Lower lobe of right lung (tissue), 2 donors: ENCODE measurements around the gene PNKP. TPM values are rescaled to one million over a fixed set of nuclear protein-coding genes. Genes with fewer than 3 reads are reported as not detected.

Source experiments
- ATAC-seq, 2 donors: fragments of 200-7000 bp; cut with Tn5 transposase; one replicate each; pipeline ENCODE4 v1.9.1; 2020 to 2022; ENCODE audit warnings: mild to moderate bottlenecking in 2 of 2, moderate library complexity in 2 of 2
- DNase-seq: peaks from one replicate; pipeline ENCODE4 v3.0.0-alpha.2; 2020
- H3K27ac ChIP-seq: fragments of 200-600 bp; one replicate; pipeline ENCODE4 v1.8.0; 2022
- H3K27me3 ChIP-seq: fragments of 200-600 bp; one replicate; pipeline ENCODE4 v1.8.0; 2022; ENCODE audit warnings: low read depth
- H3K36me3 ChIP-seq: fragments of 200-600 bp; one replicate; pipeline ENCODE4 v1.8.0; 2022; ENCODE audit warnings: mild to moderate bottlenecking
- H3K4me1 ChIP-seq: fragments of 200-600 bp; one replicate; pipeline ENCODE4 v1.8.0; 2022
- H3K4me3 ChIP-seq: fragments of 200-600 bp; one replicate; pipeline ENCODE4 v1.8.0; 2022; ENCODE audit warnings: mild to moderate bottlenecking
- H3K9me3 ChIP-seq: fragments of 200-600 bp; one replicate; pipeline ENCODE4 v1.8.0; 2022
- intact Hi-C: fragments of 100-400 bp; cut with DNase I; formaldehyde crosslinking; loops from one replicate; pipeline ENCODE4 v1.11.0; 2022
- long read RNA-seq: library from polyadenylated mRNA; unstranded; transcript quantifications from one replicate; pipeline ENCODE4 v2.0.0, GENCODE V29; 2021
- total RNA-seq: library from RNA; stranded (reverse); fragmentation: NEBNext Ultra II Directional; extraction: Animal tissue kit (Norgen Biotek cat#: 25700); gene quantifications from one replicate; pipeline ENCODE4 v1.2.1, GENCODE V29; 2021
- TF ChIP-seq, protein P1 (sequence below): fragments of 200-600 bp; IDR thresholded peaks from one replicate; pipeline ENCODE4 v1.8.0; 2022; ENCODE audit warnings: antibody characterized with exemption, mild to moderate bottlenecking
- donor health status: DM: no; HTN: yes; CAD: no; lungs with severe emphysema.

Gene PNKP
- 78.0 TPM for total RNA-seq
- long read RNA-seq, transcript PNKP-219 (3 exons, 752 nt), result minor isoform, 5 of 50 reads
- long read RNA-seq, transcript PNKP-201 (17 exons, 2,041 nt), result major isoform, 14 of 50 reads
- long read RNA-seq, partial matches to known transcripts, result 9 of 50 reads
- long read RNA-seq, other reads (novel, unspliced or antisense), result 17 of 50 reads

DNA sequence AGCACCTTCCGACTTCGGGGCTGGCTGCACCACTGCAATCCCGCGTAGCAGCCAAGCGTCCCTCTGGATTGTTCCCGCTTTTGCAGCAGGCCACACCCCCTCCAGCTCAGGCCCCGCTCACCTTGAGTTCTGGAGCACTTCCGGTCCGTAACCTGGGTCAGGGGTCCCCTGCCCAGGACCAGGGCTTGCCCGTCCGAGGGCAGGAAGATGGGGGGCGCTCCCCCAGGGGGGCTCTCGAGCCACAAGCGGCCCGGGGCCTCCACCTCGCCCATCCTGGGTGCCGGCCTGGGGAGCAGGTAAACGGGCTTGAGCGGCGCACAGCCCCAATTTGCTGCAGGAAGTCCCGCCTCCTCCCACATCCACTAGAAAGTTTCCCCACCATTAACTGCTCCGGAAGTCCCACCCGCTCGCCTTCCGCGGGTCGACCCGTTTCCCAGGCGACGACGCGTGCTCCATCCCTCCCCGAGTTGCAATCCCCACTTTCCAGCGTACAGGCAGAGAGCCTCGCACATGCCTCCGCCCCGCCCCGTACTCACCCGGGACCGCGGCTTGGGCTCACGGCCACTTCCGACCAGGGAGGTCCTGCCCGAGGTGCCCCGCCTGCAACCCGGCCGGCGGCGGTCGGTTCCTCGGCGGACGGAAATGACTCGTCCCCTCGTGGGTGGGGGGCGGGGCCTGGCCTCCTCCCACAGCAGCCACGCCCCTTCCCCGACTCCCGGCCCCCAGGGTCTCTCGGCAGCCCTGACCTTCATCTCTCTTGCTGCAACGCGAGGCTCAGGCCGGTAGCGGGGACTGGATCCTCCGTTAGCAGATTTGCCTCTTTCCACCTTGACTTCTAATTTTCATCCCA, at the start of gene PNKP:
PNKP (minus strand) TSS at position 644 of the 850 bp plus-strand sequence; CDS start at position 272, 372 bp downstream.
- TF ChIP-seq, protein P1, sequence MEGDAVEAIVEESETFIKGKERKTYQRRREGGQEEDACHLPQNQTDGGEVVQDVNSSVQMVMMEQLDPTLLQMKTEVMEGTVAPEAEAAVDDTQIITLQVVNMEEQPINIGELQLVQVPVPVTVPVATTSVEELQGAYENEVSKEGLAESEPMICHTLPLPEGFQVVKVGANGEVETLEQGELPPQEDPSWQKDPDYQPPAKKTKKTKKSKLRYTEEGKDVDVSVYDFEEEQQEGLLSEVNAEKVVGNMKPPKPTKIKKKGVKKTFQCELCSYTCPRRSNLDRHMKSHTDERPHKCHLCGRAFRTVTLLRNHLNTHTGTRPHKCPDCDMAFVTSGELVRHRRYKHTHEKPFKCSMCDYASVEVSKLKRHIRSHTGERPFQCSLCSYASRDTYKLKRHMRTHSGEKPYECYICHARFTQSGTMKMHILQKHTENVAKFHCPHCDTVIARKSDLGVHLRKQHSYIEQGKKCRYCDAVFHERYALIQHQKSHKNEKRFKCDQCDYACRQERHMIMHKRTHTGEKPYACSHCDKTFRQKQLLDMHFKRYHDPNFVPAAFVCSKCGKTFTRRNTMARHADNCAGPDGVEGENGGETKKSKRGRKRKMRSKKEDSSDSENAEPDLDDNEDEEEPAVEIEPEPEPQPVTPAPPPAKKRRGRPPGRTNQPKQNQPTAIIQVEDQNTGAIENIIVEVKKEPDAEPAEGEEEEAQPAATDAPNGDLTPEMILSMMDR, result no peak

DNA sequence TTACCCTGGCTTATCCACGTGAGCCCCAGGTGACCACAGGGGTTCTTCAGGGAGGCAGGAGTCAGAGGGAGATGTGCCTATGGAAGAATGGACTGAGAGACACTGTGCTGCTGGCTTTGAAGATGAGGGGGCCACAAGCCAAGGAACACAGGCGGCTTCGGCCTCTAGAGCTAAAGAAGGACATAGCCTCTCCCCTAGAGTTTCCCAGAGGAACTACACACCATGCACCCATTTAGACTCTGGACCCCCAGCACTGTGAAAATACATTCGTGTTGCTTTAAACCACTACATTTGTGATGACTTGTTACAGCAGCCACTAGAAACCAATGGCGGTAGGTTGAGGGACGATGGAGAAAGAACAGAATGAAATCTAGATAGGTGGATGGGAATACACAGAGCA, 47.9 kb upstream of the PNKP start:
- no peak for ATAC-seq
- H3K36me3 ChIP-seq, result peaks cover 43% of the 10 kb centered on the region
- no peak overlapping the region for H3K4me3 ChIP-seq

More for the DNA sequence above, at the start of gene PNKP:
- ATAC-seq (peak; percentile 80 to 81), DNase-seq (peak; percentile 94)
- Histone ChIP-seq H3K27me3 (no peaks in the 10 kb centered on the region), H3K4me3 (peak within 1 kb of the TSS; percentile 69), H3K9me3 (no peaks in the 10 kb centered on the region), H3K4me1 (peaks cover 46% of the 10 kb centered on the region), H3K27ac (peak within 1 kb of the TSS; percentile 85), H3K36me3 (peaks cover 38% of the 10 kb centered on the region)
- intact Hi-C loops, result no loop called here

DNA sequence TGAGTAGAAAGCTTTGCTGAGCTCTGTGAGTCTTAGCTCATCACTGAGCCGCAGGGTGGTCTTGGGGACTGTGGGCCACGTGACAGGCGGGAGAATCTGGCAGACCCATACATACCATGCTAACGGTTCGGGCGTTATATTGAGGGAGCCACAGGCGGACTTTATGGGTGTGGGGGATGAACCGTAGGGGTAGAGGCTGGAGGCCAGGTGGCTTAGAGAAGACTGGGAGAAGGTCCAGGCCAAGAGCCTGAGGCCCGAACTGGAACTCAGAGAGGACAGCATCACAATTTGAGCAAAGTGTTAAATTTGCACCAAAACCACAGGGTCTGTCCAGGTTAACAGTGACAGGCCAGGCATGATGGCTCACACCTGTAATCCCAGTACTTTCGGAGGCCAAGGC, 46.3 kb upstream of the PNKP start:
- Histone ChIP-seq H3K9me3 (no peaks in the 10 kb centered on the region), H3K27me3 (no peaks in the 10 kb centered on the region), H3K27ac (no peak overlapping the region), H3K36me3 (peaks cover 55% of the 10 kb centered on the region), H3K4me1 (peaks cover 22% of the 10 kb centered on the region), H3K4me3 (no peak overlapping the region)
- no peak for ATAC-seq
- no peak for DNase-seq
- intact Hi-C loops, result no loop called here
- TF ChIP-seq, protein P1, result no peak

More for the DNA sequence above, 47.9 kb upstream of the PNKP start:
- Histone ChIP-seq H3K4me1 (peaks cover 22% of the 10 kb centered on the region), H3K27me3 (no peaks in the 10 kb centered on the region), H3K9me3 (no peaks in the 10 kb centered on the region), H3K27ac (no peak overlapping the region)
- intact Hi-C loops, result no loop called here
- TF ChIP-seq, protein P1, result no peak
- no peak for DNase-seq

- Histone ChIP-seq H3K4me3 (no peak overlapping the region), H3K27ac (no peak overlapping the region), H3K9me3 (no peaks in the 10 kb centered on the region), H3K36me3 (peaks cover 57% of the 10 kb centered on the region), H3K27me3 (no peaks in the 10 kb centered on the region), H3K4me1 (peaks cover 22% of the 10 kb centered on the region)
- intact Hi-C loops, result no loop called here
- TF ChIP-seq, protein P1, result no peak
- peak; percentile 24 to 53 for ATAC-seq
- no peak for DNase-seq
Measured at GRCh38 chr19:49912965-49913685, 45.7 kb upstream of the PNKP start.

DNA sequence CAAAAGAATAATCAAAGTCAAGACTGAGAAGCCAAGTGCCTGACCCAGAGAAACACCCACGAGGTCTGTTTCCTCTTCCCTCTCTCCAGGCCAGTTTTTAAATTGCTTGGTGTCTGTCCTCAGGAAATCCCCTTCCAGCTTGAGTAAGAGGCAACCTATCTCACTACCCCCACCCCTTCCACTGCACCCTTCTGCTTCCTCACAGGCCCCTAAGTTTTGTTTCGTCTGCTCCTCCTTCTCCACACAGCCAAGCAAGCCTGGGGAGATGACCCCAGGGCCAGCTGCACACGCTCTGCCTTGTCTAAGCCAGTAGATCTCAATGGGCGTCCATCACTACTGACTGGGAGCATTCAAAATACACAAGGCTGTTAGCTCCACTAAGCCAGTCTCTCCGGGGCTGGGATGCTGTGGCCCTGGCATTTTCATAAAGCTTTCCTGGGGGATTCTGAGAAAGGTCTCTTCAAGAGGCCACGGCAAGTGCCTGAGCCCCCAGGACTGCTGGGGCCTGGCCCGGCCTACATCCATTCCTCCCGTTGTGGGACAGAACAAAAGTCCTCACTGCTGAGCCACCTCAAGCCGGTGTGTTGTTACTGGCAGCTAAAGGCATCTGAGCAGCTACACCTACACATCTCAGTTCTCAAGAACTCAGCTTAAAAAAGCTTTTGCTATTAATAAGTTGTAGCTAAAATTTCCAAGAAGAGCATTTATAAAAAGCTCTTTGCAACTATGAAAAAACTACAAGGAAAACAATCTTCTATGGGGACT, 44.2 kb upstream of the PNKP start:
- peaks cover 61% of the 10 kb centered on the region for H3K36me3 ChIP-seq
- peaks cover 22% of the 10 kb centered on the region for H3K4me1 ChIP-seq
- TF ChIP-seq, protein P1, result no peak
- H3K9me3 ChIP-seq, result no peaks in the 10 kb centered on the region
- no peaks in the 10 kb centered on the region for H3K27me3 ChIP-seq
- H3K27ac ChIP-seq, result peak overlapping the region; percentile 18
- DNase-seq (no peak), ATAC-seq (peak in 1 of 2 donors; percentile 26)
- intact Hi-C loops, result no loop called here
- H3K4me3 ChIP-seq, result no peak overlapping the region
